ENCODE measurements around the gene XPR1. TPM values are rescaled to one million over a fixed set of nuclear protein-coding genes. Genes with fewer than 3 reads are reported as not detected.

Gene XPR1
- total and polyA plus RNA-seq, 7 donors = 3.7 to 19.1 (median 11.2) TPM

- WGBS, 3 donors = 83 to 86% (median 84%) methylated on average over 21 of the region's 21 CpGs
- no peaks in the 10 kb centered on the region for H3K36me3 ChIP-seq (ENCODE audit: insufficient read depth in 1 of 2, low read depth in 1 of 2)
- no peak for TF ChIP-seq CTCF (IDR thresholded peaks at IDR 0.05)
These were observed 290.2 kb downstream of the XPR1 start for GRCh38 chr1:180921891-180922630.

GRCh38 chr1:180922631-180923015, 290.8 kb downstream of the XPR1 start:
- intact Hi-C loops (cut with DNase I) = no loop called here
- TF ChIP-seq CTCF (IDR thresholded peaks at IDR 0.05) = no peak
- no peaks in the 10 kb centered on the region for H3K9me3 ChIP-seq
- no peaks in the 10 kb centered on the region for H3K36me3 ChIP-seq (ENCODE audit: insufficient read depth in 1 of 2, low read depth in 1 of 2)
- no peak for ATAC-seq
- H3K27me3 ChIP-seq (ENCODE audit: insufficient read depth in 3 of 3, low read length in 2 of 3) = peaks cover 0 to 1% (median 0%) of the 10 kb centered on the region in 3 donors
- no peak overlapping the region for H3K4me3 ChIP-seq
- no peak for DNase-seq
- H3K4me1 ChIP-seq = peaks cover 20% of the 10 kb centered on the region
- 89 to 93% (median 91%) methylated on average over 8 of the region's 8 CpGs for WGBS, 3 donors
- H3K27ac ChIP-seq = no peak overlapping the region

More at GRCh38 chr1:180921891-180922630, 290.2 kb downstream of the XPR1 start:
- H3K9me3 ChIP-seq = no peaks in the 10 kb centered on the region
- H3K4me3 ChIP-seq = no peak overlapping the region
- no peak for DNase-seq
- peaks cover 15% of the 10 kb centered on the region for H3K4me1 ChIP-seq
- intact Hi-C loops (cut with DNase I) = no loop called here
- H3K27ac ChIP-seq = no peak overlapping the region
- ATAC-seq = no peak
- peaks cover 0 to 1% (median 0%) of the 10 kb centered on the region in 3 donors for H3K27me3 ChIP-seq (ENCODE audit: insufficient read depth in 3 of 3, low read length in 2 of 3)

- H3K27ac ChIP-seq = no peak overlapping the region
- H3K4me3 ChIP-seq = no peak overlapping the region
- no peaks in the 10 kb centered on the region for H3K36me3 ChIP-seq (ENCODE audit: insufficient read depth in 1 of 2, low read depth in 1 of 2)
- intact Hi-C loops (cut with DNase I) = no loop called here
- 56 to 74% (median 60%) methylated on average over 13 of the region's 13 CpGs for WGBS, 3 donors
- peaks cover 0 to 1% (median 0%) of the 10 kb centered on the region in 3 donors for H3K27me3 ChIP-seq (ENCODE audit: insufficient read depth in 3 of 3, low read length in 2 of 3)
- ATAC-seq (no peak), DNase-seq (no peak)
- no peaks in the 10 kb centered on the region for H3K9me3 ChIP-seq
- peaks cover 24% of the 10 kb centered on the region for H3K4me1 ChIP-seq
- TF ChIP-seq CTCF (IDR thresholded peaks at IDR 0.05) = no peak
These were observed 291.4 kb downstream of the XPR1 start for GRCh38 chr1:180923021-180923841.

- no peak overlapping the region for H3K4me3 ChIP-seq
- ATAC-seq (no peak), DNase-seq (no peak)
- H3K27me3 ChIP-seq (ENCODE audit: insufficient read depth in 3 of 3, low read length in 2 of 3) = peaks cover 0 to 1% (median 0%) of the 10 kb centered on the region in 3 donors
- 76 to 86% (median 81%) methylated on average over 4 of the region's 4 CpGs for WGBS, 3 donors
- no peak for TF ChIP-seq CTCF (IDR thresholded peaks at IDR 0.05)
- no peak overlapping the region for H3K27ac ChIP-seq
- H3K9me3 ChIP-seq = no peaks in the 10 kb centered on the region
- intact Hi-C loops (cut with DNase I) = no loop called here
- H3K4me1 ChIP-seq = peaks cover 24% of the 10 kb centered on the region
- no peaks in the 10 kb centered on the region for H3K36me3 ChIP-seq (ENCODE audit: insufficient read depth in 1 of 2, low read depth in 1 of 2)
These were observed 292.1 kb downstream of the XPR1 start for GRCh38 chr1:180923887-180924286.

Measured in psoas muscle (tissue), 8 donors.